ENCODE measurements around the gene RXRB. TPM values are rescaled to one million over a fixed set of nuclear protein-coding genes. Genes with fewer than 3 reads are reported as not detected.

The RXRB gene
- total and polyA plus RNA-seq, 2 of the 13 experiments (the other 11 are each of a cell fraction or from before 2014, with no cell fraction given): 26.7 to 55.7 TPM

- TF ChIP-seq NFAT5 (CRISPR knock-in tag; IDR thresholded peaks at IDR 0.05) (0 out of 2 replicates have a peak, but pooled peaks have one; percentile 3), ZIK1 (CRISPR knock-in tag; IDR thresholded peaks at IDR 0.05; ENCODE audit: borderline replicate concordance, low read depth) (no peak), GTF3A (CRISPR knock-in tag; conservative IDR thresholded peaks at IDR 0.05) (no peak), ZNF513 (CRISPR knock-in tag; conservative IDR thresholded peaks at IDR 0.05) (0 out of 2 replicates have a peak, but pooled peaks have one; percentile 57), TMF1 (CRISPR knock-in tag; IDR thresholded peaks at IDR 0.05; ENCODE audit: low read depth) (peak; percentile 31; the same call in 1 of the 2 replicates), POLR2A (IDR thresholded peaks at IDR 0.05; ENCODE audit: insufficient read depth in 1 of 2, low read depth in 2 of 2, low read length in 2 of 2) (peak in 1 of 2 experiments; percentile 90; a peak in 2 of 4 replicates), NFE2L1 (CRISPR knock-in tag; IDR thresholded peaks at IDR 0.05; ENCODE audit: borderline replicate concordance) (0 out of 2 replicates have a peak, but pooled peaks have one; percentile 27), HES4 (CRISPR knock-in tag; IDR thresholded peaks at IDR 0.05; ENCODE audit: borderline replicate concordance) (peak; percentile 79; the same call in 1 of the 2 replicates), DNMT3B (CRISPR knock-in tag; conservative IDR thresholded peaks at IDR 0.05) (0 out of 2 replicates have a peak, but pooled peaks have one; percentile 34), ZNF790 (CRISPR knock-in tag; IDR thresholded peaks at IDR 0.05; ENCODE audit: borderline replicate concordance) (peak; percentile 88; the same call in 1 of the 2 replicates), RAD21 (CRISPR knock-in tag; IDR thresholded peaks at IDR 0.05) (peak; percentile 28; the same call in 1 of the 2 replicates), RFXAP (CRISPR knock-in tag; IDR thresholded peaks at IDR 0.05; ENCODE audit: borderline replicate concordance) (peak; percentile 93), NKX3-1 (CRISPR knock-in tag; IDR thresholded peaks at IDR 0.05) (peak; percentile 72), ZFP36 (IDR thresholded peaks at IDR 0.05; ENCODE audit: borderline replicate concordance, low read depth, low read length, partially characterized antibody) (no peak)
- TF ChIP-seq, protein P1, sequence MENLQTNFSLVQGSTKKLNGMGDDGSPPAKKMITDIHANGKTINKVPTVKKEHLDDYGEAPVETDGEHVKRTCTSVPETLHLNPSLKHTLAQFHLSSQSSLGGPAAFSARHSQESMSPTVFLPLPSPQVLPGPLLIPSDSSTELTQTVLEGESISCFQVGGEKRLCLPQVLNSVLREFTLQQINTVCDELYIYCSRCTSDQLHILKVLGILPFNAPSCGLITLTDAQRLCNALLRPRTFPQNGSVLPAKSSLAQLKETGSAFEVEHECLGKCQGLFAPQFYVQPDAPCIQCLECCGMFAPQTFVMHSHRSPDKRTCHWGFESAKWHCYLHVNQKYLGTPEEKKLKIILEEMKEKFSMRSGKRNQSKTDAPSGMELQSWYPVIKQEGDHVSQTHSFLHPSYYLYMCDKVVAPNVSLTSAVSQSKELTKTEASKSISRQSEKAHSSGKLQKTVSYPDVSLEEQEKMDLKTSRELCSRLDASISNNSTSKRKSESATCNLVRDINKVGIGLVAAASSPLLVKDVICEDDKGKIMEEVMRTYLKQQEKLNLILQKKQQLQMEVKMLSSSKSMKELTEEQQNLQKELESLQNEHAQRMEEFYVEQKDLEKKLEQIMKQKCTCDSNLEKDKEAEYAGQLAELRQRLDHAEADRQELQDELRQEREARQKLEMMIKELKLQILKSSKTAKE (CRISPR knock-in tag; IDR thresholded peaks at IDR 0.05; ENCODE audit: borderline replicate concordance): peak; percentile 60
These were observed at the start of gene RXRB, which contains the start of gene SLC39A7 (continued) for GRCh38 chr6:33200219-33201146.
